HepG2 (cell line): ENCODE measurements around the gene TMEM183A. TPM values are rescaled to one million over a fixed set of nuclear protein-coding genes. Genes with fewer than 3 reads are reported as not detected.

ENCODE experiments used
- FOXM1 ChIP-seq: sonication (generic); formaldehyde crosslinking; IDR thresholded peaks from 2 replicates; pipeline ENCODE4 v1.5.0; 2020; ENCODE audit warnings: missing genetic modification reagents
- HNRNPH1 ChIP-seq: fragments of 200-400 bp; formaldehyde crosslinking; optimal IDR thresholded peaks from 2 replicates; pipeline ENCODE3; 2017; ENCODE audit warnings: mild to moderate bottlenecking, low read depth, low read length
- HOXA7 ChIP-seq: sonication (generic); formaldehyde crosslinking; IDR thresholded peaks from 2 replicates; pipeline ENCODE4 v1.8.1; 2022; ENCODE audit warnings: mild to moderate bottlenecking, missing genetic modification reagents, moderate library complexity
- NAIF1 ChIP-seq: sonication (generic); formaldehyde crosslinking; IDR thresholded peaks from 2 replicates; pipeline ENCODE4 v1.5.0; 2020; ENCODE audit warnings: mild to moderate bottlenecking, missing genetic modification reagents, borderline replicate concordance
- NFKB2 ChIP-seq: sonication (generic); formaldehyde crosslinking; IDR thresholded peaks from 2 replicates; pipeline ENCODE4 v1.4.0; 2020; ENCODE audit warnings: missing genetic modification reagents, borderline replicate concordance
- PHB2 ChIP-seq: fragments of 450-650 bp; IDR thresholded peaks from 2 replicates; pipeline ENCODE4 v1.6.1; 2018; ENCODE audit not compliant: partially characterized antibody
- PRDM10 ChIP-seq: sonication (generic); formaldehyde crosslinking; IDR thresholded peaks from 2 replicates; pipeline ENCODE4 v1.4.0; 2020; ENCODE audit warnings: low read depth, missing genetic modification reagents
- SUZ12 ChIP-seq: fragments of 150-350 bp; IDR thresholded peaks from 2 replicates; pipeline ENCODE4 v1.6.1; 2014; ENCODE audit warnings: low read depth, low read length
- XBP1 ChIP-seq: sonication (generic); formaldehyde crosslinking; IDR thresholded peaks from 2 replicates; pipeline ENCODE4 v1.5.0; 2020; ENCODE audit warnings: missing genetic modification reagents
- ZEB1 ChIP-seq: IDR thresholded peaks from 2 replicates; pipeline ENCODE4 v1.6.1; 2012; ENCODE audit warnings: mild to moderate bottlenecking, low read depth, inconsistent platforms; ENCODE audit not compliant: insufficient replicate concordance
- ZNF333 ChIP-seq: sonication (generic); formaldehyde crosslinking; IDR thresholded peaks from 2 replicates; pipeline ENCODE4 v1.4.0; 2020; ENCODE audit warnings: mild to moderate bottlenecking, missing genetic modification reagents, borderline replicate concordance
- ZNF468 ChIP-seq: sonication (generic); formaldehyde crosslinking; IDR thresholded peaks from 2 replicates; pipeline ENCODE4 v1.8.0; 2022; ENCODE audit warnings: mild to moderate bottlenecking, moderate library complexity, missing genetic modification reagents
- ZNF556 ChIP-seq: sonication (generic); formaldehyde crosslinking; IDR thresholded peaks from 2 replicates; pipeline ENCODE4 v1.4.0; 2020; ENCODE audit warnings: mild to moderate bottlenecking, missing genetic modification reagents, borderline replicate concordance
- ZNF776 ChIP-seq: sonication (generic); formaldehyde crosslinking; IDR thresholded peaks from 2 replicates; pipeline ENCODE4 v1.4.0; 2020; ENCODE audit warnings: mild to moderate bottlenecking, missing genetic modification reagents
- polyA plus RNA-seq, 8 experiments: library from polyadenylated mRNA; depleted of rRNA in 3 of 8; stranded (reverse) in 7 of 8; unstranded in 1 of 8; fragments of >200 nt; fragmentation: Illumina TruSeq in 4 of 8; extraction: Trizol in 4 of 8; gene quantifications; 2 replicates each; pipeline versions ENCODE4 v1.2.1 to v1.2.3, GENCODE V29; 2011 to 2016; ENCODE audit warnings: low read depth in 4 of 8, missing spikeins in 1 of 8, mixed read lengths in 1 of 8; ENCODE audit not compliant: insufficient read depth in 1 of 8
- total RNA-seq, 5 experiments: library from RNA; depleted of rRNA; stranded (reverse); fragments of >200 nt; fragmentation: Illumina TruSeq; extraction: Trizol; gene quantifications; 2 replicates each; pipeline ENCODE4 v1.2.3, GENCODE V29; 2016; ENCODE audit warnings: low read depth in 1 of 5
- TF ChIP-seq, protein P1 (sequence below): sonication (generic); formaldehyde crosslinking; IDR thresholded peaks from 2 replicates; pipeline ENCODE4 v1.5.0; 2020; ENCODE audit warnings: mild to moderate bottlenecking, missing genetic modification reagents, borderline replicate concordance
- TF ChIP-seq, protein P2 (sequence below): sonication (generic); formaldehyde crosslinking; IDR thresholded peaks from 2 replicates; pipeline ENCODE4 v1.4.0; 2020; ENCODE audit warnings: missing genetic modification reagents

TMEM183A gene
- total and polyA plus RNA-seq, 2 of the 13 experiments (the other 11 are each of a cell fraction or from before 2014, with no cell fraction given), result 59.7 to 82.0 TPM

GRCh38 chr1:202957733-202958543, 49.2 kb upstream of the TMEM183A start, which contains the start of gene ADIPOR1 (continued):
- TF ChIP-seq, protein P1, sequence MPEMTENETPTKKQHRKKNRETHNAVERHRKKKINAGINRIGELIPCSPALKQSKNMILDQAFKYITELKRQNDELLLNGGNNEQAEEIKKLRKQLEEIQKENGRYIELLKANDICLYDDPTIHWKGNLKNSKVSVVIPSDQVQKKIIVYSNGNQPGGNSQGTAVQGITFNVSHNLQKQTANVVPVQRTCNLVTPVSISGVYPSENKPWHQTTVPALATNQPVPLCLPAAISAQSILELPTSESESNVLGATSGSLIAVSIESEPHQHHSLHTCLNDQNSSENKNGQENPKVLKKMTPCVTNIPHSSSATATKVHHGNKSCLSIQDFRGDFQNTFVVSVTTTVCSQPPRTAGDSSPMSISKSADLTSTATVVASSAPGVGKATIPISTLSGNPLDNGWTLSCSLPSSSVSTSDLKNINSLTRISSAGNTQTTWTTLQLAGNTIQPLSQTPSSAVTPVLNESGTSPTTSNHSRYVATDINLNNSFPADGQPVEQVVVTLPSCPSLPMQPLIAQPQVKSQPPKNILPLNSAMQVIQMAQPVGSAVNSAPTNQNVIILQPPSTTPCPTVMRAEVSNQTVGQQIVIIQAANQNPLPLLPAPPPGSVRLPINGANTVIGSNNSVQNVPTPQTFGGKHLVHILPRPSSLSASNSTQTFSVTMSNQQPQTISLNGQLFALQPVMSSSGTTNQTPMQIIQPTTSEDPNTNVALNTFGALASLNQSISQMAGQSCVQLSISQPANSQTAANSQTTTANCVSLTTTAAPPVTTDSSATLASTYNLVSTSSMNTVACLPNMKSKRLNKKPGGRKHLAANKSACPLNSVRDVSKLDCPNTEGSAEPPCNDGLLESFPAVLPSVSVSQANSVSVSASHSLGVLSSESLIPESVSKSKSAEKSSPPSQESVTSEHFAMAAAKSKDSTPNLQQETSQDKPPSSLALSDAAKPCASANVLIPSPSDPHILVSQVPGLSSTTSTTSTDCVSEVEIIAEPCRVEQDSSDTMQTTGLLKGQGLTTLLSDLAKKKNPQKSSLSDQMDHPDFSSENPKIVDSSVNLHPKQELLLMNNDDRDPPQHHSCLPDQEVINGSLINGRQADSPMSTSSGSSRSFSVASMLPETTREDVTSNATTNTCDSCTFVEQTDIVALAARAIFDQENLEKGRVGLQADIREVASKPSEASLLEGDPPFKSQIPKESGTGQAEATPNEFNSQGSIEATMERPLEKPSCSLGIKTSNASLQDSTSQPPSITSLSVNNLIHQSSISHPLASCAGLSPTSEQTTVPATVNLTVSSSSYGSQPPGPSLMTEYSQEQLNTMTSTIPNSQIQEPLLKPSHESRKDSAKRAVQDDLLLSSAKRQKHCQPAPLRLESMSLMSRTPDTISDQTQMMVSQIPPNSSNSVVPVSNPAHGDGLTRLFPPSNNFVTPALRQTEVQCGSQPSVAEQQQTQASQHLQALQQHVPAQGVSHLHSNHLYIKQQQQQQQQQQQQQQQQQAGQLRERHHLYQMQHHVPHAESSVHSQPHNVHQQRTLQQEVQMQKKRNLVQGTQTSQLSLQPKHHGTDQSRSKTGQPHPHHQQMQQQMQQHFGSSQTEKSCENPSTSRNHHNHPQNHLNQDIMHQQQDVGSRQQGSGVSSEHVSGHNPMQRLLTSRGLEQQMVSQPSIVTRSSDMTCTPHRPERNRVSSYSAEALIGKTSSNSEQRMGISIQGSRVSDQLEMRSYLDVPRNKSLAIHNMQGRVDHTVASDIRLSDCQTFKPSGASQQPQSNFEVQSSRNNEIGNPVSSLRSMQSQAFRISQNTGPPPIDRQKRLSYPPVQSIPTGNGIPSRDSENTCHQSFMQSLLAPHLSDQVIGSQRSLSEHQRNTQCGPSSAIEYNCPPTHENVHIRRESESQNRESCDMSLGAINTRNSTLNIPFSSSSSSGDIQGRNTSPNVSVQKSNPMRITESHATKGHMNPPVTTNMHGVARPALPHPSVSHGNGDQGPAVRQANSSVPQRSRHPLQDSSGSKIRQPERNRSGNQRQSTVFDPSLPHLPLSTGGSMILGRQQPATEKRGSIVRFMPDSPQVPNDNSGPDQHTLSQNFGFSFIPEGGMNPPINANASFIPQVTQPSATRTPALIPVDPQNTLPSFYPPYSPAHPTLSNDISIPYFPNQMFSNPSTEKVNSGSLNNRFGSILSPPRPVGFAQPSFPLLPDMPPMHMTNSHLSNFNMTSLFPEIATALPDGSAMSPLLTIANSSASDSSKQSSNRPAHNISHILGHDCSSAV, result no peak
- TF ChIP-seq XBP1 (no peak), PHB2 (no peak), ZNF556 (no peak), ZEB1 (peak; percentile 77), FOXM1 (CRISPR knock-in tag) (no peak), ZNF468 (CRISPR knock-in tag) (no peak), NAIF1 (CRISPR knock-in tag) (no peak), NFKB2 (CRISPR knock-in tag) (peak; percentile 47; the same call in 1 of the 2 replicates), HOXA7 (no peak), PRDM10 (CRISPR knock-in tag) (no peak), HNRNPH1 (no peak), ZNF776 (CRISPR knock-in tag) (no peak), SUZ12 (no peak), ZNF333 (CRISPR knock-in tag) (no peak)
- TF ChIP-seq, protein P2, sequence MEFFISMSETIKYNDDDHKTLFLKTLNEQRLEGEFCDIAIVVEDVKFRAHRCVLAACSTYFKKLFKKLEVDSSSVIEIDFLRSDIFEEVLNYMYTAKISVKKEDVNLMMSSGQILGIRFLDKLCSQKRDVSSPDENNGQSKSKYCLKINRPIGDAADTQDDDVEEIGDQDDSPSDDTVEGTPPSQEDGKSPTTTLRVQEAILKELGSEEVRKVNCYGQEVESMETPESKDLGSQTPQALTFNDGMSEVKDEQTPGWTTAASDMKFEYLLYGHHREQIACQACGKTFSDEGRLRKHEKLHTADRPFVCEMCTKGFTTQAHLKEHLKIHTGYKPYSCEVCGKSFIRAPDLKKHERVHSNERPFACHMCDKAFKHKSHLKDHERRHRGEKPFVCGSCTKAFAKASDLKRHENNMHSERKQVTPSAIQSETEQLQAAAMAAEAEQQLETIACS (CRISPR knock-in tag), result no peak; the same call in 1 of the 2 replicates
